Effector memory CD8-positive, alpha-beta T cell (primary cell): ENCODE results near the gene PCDHB6.
"Not testable (repeated sequence)": the region's sequence is repeated elsewhere in the genome, so short reads cannot be mapped to it uniquely, and the experiment has no call there.

Source experiments
- ATAC-seq: fragments of 150-1000 bp; cut with Tn5 transposase; replicated peaks from 2 replicates; pipeline ENCODE4 v1.10.0; 2021; ENCODE audit warnings: mild to moderate bottlenecking, moderate library complexity
- DNase-seq, 3 experiments: peaks; one replicate each; pipeline ENCODE4 v3.0.0; 2021
- H3K27ac Mint-ChIP-seq, 2 donors: one replicate each; pipeline ENCODE4 v1.8.0; 2022; ENCODE audit warnings: mild to moderate bottlenecking in 2 of 2, mixed read lengths in 2 of 2, moderate library complexity in 2 of 2
- H3K27me3 Mint-ChIP-seq, 2 donors: one replicate each; pipeline ENCODE4 v1.8.0; 2022; ENCODE audit warnings: mixed read lengths in 2 of 2
- H3K36me3 Mint-ChIP-seq: one replicate; pipeline ENCODE4 v1.8.0; 2022; ENCODE audit warnings: mild to moderate bottlenecking, moderate library complexity, mixed read lengths; ENCODE audit not compliant: insufficient read depth
- H3K4me1 Mint-ChIP-seq, 2 donors: one replicate each; pipeline ENCODE4 v1.8.0; 2022; ENCODE audit warnings: low read depth in 2 of 2, mixed read lengths in 2 of 2
- H3K4me3 Mint-ChIP-seq, 2 donors: one replicate each; pipeline ENCODE4 v1.8.0; 2022; ENCODE audit warnings: mild to moderate bottlenecking in 2 of 2, mixed read lengths in 2 of 2, moderate library complexity in 2 of 2
- H3K9me3 Mint-ChIP-seq, 2 donors: one replicate each; pipeline ENCODE4 v1.8.0; 2022; ENCODE audit warnings: mixed read lengths in 2 of 2

PCDHB6 gene

DNA sequence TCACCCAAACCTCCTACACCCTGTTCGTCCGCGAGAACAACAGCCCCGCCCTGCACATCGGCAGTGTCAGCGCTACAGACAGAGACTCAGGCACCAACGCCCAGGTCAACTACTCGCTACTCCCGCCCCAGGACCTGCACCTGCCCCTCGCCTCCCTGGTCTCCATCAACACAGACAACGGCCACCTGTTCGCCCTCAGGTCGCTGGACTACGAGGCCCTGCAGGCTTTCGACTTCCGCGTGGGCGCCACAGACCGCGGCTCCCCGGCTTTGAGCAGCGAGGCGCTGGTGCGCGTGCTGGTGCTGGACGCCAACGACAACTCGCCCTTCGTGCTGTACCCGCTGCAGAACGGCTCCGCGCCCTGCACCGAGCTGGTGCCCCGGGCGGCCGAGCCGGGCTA lies 51.3 kb downstream of the PCDHB6 start:
- not testable (repeated sequence) for H3K4me3 Mint-ChIP-seq, DNase-seq, H3K27ac Mint-ChIP-seq, ATAC-seq, H3K36me3 Mint-ChIP-seq, H3K4me1 Mint-ChIP-seq, H3K9me3 Mint-ChIP-seq
- H3K27me3 Mint-ChIP-seq = peaks cover 53 to 69% of the 10 kb centered on the region in 2 donors

DNA sequence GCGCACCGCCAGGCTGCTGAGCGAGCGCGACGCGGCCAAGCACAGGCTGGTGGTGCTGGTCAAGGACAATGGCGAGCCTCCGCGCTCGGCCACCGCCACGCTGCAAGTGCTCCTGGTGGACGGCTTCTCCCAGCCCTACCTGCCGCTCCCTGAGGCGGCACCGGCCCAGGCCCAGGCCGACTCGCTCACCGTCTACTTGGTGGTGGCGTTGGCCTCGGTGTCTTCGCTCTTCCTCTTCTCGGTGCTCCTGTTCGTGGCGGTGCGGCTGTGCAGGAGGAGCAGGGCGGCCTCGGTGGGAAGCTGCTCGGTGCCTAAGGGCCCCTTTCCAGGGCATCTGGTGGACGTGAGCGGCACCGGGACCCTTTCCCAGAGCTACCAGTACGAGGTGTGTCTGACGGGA lies 51.8 kb downstream of the PCDHB6 start:
- not testable (repeated sequence) for H3K9me3 Mint-ChIP-seq, ATAC-seq, H3K4me1 Mint-ChIP-seq, H3K27ac Mint-ChIP-seq, H3K36me3 Mint-ChIP-seq, DNase-seq, H3K4me3 Mint-ChIP-seq
- H3K27me3 Mint-ChIP-seq = peaks cover 54 to 69% of the 10 kb centered on the region in 2 donors
